ENCODE measurements around the gene RAET1G. TPM values are rescaled to one million over a fixed set of nuclear protein-coding genes. Genes with fewer than 3 reads are reported as not detected.

Gene RAET1G
- total and polyA plus RNA-seq, 4 donors: 0.64 to 0.99 TPM; not detected in 2

GRCh38 chr6:149904661-149905370 lies 18.1 kb downstream of the RAET1G start:
- Histone ChIP-seq H3K4me1 (ENCODE audit: control insufficient read depth in 1 of 2, insufficient read depth in 2 of 2, low read length in 2 of 2) (no peaks in the 10 kb centered on the region), H3K36me3 (ENCODE audit: control insufficient read depth in 1 of 2, insufficient read depth in 2 of 2, low read length in 1 of 2) (no peaks in the 10 kb centered on the region), H3K27ac (ENCODE audit: low read depth in 1 of 2, low read length in 2 of 2) (no peak overlapping the region), H3K4me3 (ENCODE audit: low read length in 2 of 2) (no peak overlapping the region), H3K9me3 (ENCODE audit: control insufficient read depth, low read length) (peaks cover 1% of the 10 kb centered on the region), H3K27me3 (ENCODE audit: control insufficient read depth in 1 of 2, insufficient read depth in 2 of 2, low read length in 1 of 2) (no peaks in the 10 kb centered on the region)
- intact Hi-C loops (cut with DNase I): no loop called here
- peak; percentile 11 for ATAC-seq (ENCODE audit: low FRiP score)
- DNase-seq: peak; percentile 45 to 55
- 89 to 90% methylated on average over 13 of the region's 13 CpGs for WGBS, 2 donors

- 82 to 85% methylated on average over 5 of the region's 5 CpGs for WGBS, 2 donors
- intact Hi-C loops (cut with DNase I): no loop called here
Observed at GRCh38 chr6:149903938-149904611, 18.8 kb downstream of the RAET1G start.

GRCh38 chr6:149901444-149902140 lies 21.3 kb downstream of the RAET1G start:
- ATAC-seq (ENCODE audit: low FRiP score) (no peak), DNase-seq (peak in 1 of 2 donors; percentile 36)
- H3K36me3 ChIP-seq (ENCODE audit: control insufficient read depth in 1 of 2, insufficient read depth in 2 of 2, low read length in 1 of 2): no peaks in the 10 kb centered on the region
- H3K4me3 ChIP-seq (ENCODE audit: low read length in 2 of 2): no peak overlapping the region
- no peaks in the 10 kb centered on the region for H3K9me3 ChIP-seq (ENCODE audit: control insufficient read depth, low read length)
- intact Hi-C loops (cut with DNase I): no loop called here
- H3K27me3 ChIP-seq (ENCODE audit: control insufficient read depth in 1 of 2, insufficient read depth in 2 of 2, low read length in 1 of 2): no peaks in the 10 kb centered on the region
- H3K4me1 ChIP-seq (ENCODE audit: control insufficient read depth in 1 of 2, insufficient read depth in 2 of 2, low read length in 2 of 2): peaks cover 0 to 3% of the 10 kb centered on the region in 2 donors
- WGBS, 2 donors: 91 to 96% methylated on average over 6 of the region's 6 CpGs
- no peak overlapping the region for H3K27ac ChIP-seq (ENCODE audit: low read depth in 1 of 2, low read length in 2 of 2)

More at GRCh38 chr6:149903938-149904611, 18.8 kb downstream of the RAET1G start:
- Histone ChIP-seq H3K27me3 (ENCODE audit: control insufficient read depth in 1 of 2, insufficient read depth in 2 of 2, low read length in 1 of 2) (no peaks in the 10 kb centered on the region), H3K9me3 (ENCODE audit: control insufficient read depth, low read length) (peaks cover 1% of the 10 kb centered on the region), H3K36me3 (ENCODE audit: control insufficient read depth in 1 of 2, insufficient read depth in 2 of 2, low read length in 1 of 2) (no peaks in the 10 kb centered on the region), H3K4me1 (ENCODE audit: control insufficient read depth in 1 of 2, insufficient read depth in 2 of 2, low read length in 2 of 2) (no peaks in the 10 kb centered on the region), H3K4me3 (ENCODE audit: low read length in 2 of 2) (no peak overlapping the region), H3K27ac (ENCODE audit: low read depth in 1 of 2, low read length in 2 of 2) (no peak overlapping the region)
- DNase-seq: peak in 1 of 2 donors; percentile 39
- no peak for ATAC-seq (ENCODE audit: low FRiP score)

GRCh38 chr6:149900620-149901443 lies 22.1 kb downstream of the RAET1G start:
- ATAC-seq (ENCODE audit: low FRiP score): no peak
- Histone ChIP-seq H3K36me3 (ENCODE audit: control insufficient read depth in 1 of 2, insufficient read depth in 2 of 2, low read length in 1 of 2) (no peaks in the 10 kb centered on the region), H3K9me3 (ENCODE audit: control insufficient read depth, low read length) (no peaks in the 10 kb centered on the region), H3K4me3 (ENCODE audit: low read length in 2 of 2) (no peak overlapping the region), H3K27me3 (ENCODE audit: control insufficient read depth in 1 of 2, insufficient read depth in 2 of 2, low read length in 1 of 2) (no peaks in the 10 kb centered on the region), H3K4me1 (ENCODE audit: control insufficient read depth in 1 of 2, insufficient read depth in 2 of 2, low read length in 2 of 2) (peaks cover 0 to 3% of the 10 kb centered on the region in 2 donors), H3K27ac (ENCODE audit: low read depth in 1 of 2, low read length in 2 of 2) (no peak overlapping the region)
- WGBS, 2 donors: 94% methylated on average over 11 of the region's 11 CpGs
- DNase-seq: peak; percentile 23 to 53
- intact Hi-C loops (cut with DNase I): no loop called here

- H3K36me3 ChIP-seq (ENCODE audit: control insufficient read depth in 1 of 2, insufficient read depth in 2 of 2, low read length in 1 of 2): no peaks in the 10 kb centered on the region
- no peak for ATAC-seq (ENCODE audit: low FRiP score)
- no peaks in the 10 kb centered on the region for H3K27me3 ChIP-seq (ENCODE audit: control insufficient read depth in 1 of 2, insufficient read depth in 2 of 2, low read length in 1 of 2)
- no peaks in the 10 kb centered on the region for H3K9me3 ChIP-seq (ENCODE audit: control insufficient read depth, low read length)
- WGBS, 2 donors: 93 to 94% methylated on average over 7 of the region's 7 CpGs
- DNase-seq: peak; percentile 21 to 40
- H3K4me1 ChIP-seq (ENCODE audit: control insufficient read depth in 1 of 2, insufficient read depth in 2 of 2, low read length in 2 of 2): peaks cover 0 to 3% of the 10 kb centered on the region in 2 donors
- intact Hi-C loops (cut with DNase I): no loop called here
- H3K4me3 ChIP-seq (ENCODE audit: low read length in 2 of 2): no peak overlapping the region
- no peak overlapping the region for H3K27ac ChIP-seq (ENCODE audit: low read depth in 1 of 2, low read length in 2 of 2)
Observed at GRCh38 chr6:149899926-149900619, 22.8 kb downstream of the RAET1G start.

- Histone ChIP-seq H3K4me3 (ENCODE audit: low read length in 2 of 2) (no peak overlapping the region), H3K36me3 (ENCODE audit: control insufficient read depth in 1 of 2, insufficient read depth in 2 of 2, low read length in 1 of 2) (no peaks in the 10 kb centered on the region), H3K27me3 (ENCODE audit: control insufficient read depth in 1 of 2, insufficient read depth in 2 of 2, low read length in 1 of 2) (no peaks in the 10 kb centered on the region), H3K27ac (ENCODE audit: low read depth in 1 of 2, low read length in 2 of 2) (no peak overlapping the region), H3K9me3 (ENCODE audit: control insufficient read depth, low read length) (no peaks in the 10 kb centered on the region), H3K4me1 (ENCODE audit: control insufficient read depth in 1 of 2, insufficient read depth in 2 of 2, low read length in 2 of 2) (peaks cover 0 to 3% of the 10 kb centered on the region in 2 donors)
- intact Hi-C loops (cut with DNase I): no loop called here
- WGBS, 2 donors: 97% methylated on average over 6 of the region's 6 CpGs
- DNase-seq (peak; percentile 17 to 34), ATAC-seq (ENCODE audit: low FRiP score) (no peak)
Observed at GRCh38 chr6:149899486-149899885, 23.4 kb downstream of the RAET1G start.

GRCh38 chr6:149898966-149899365 lies 24.0 kb downstream of the RAET1G start:
- Histone ChIP-seq H3K36me3 (ENCODE audit: control insufficient read depth in 1 of 2, insufficient read depth in 2 of 2, low read length in 1 of 2) (no peaks in the 10 kb centered on the region), H3K4me1 (ENCODE audit: control insufficient read depth in 1 of 2, insufficient read depth in 2 of 2, low read length in 2 of 2) (peaks cover 0 to 3% of the 10 kb centered on the region in 2 donors), H3K27me3 (ENCODE audit: control insufficient read depth in 1 of 2, insufficient read depth in 2 of 2, low read length in 1 of 2) (no peaks in the 10 kb centered on the region), H3K27ac (ENCODE audit: low read depth in 1 of 2, low read length in 2 of 2) (no peak overlapping the region), H3K4me3 (ENCODE audit: low read length in 2 of 2) (no peak overlapping the region), H3K9me3 (ENCODE audit: control insufficient read depth, low read length) (no peaks in the 10 kb centered on the region)
- DNase-seq (peak; percentile 26 to 73), ATAC-seq (ENCODE audit: low FRiP score) (no peak)
- intact Hi-C loops (cut with DNase I): no loop called here
- WGBS, 2 donors: 96 to 97% methylated on average over 9 of the region's 9 CpGs
